ENCODE data around the gene CTIF. TPM values are rescaled to one million over a fixed set of nuclear protein-coding genes. Genes with fewer than 3 reads are reported as not detected.
A peak's percentile ranks its signal among the peaks of the same experiment; 100 is the strongest.

The CTIF gene
- polyA plus RNA-seq, 1 experiment, result 40.2 TPM

GRCh38 chr18:48569139-48569914 is 30.5 kb downstream of the CTIF start:
- DNase-seq (ENCODE audit: low read depth, low spot score), result no peak
- no peak overlapping the region for H3K4me3 ChIP-seq (ENCODE audit: low read depth, low read length)
- no peaks in the 10 kb centered on the region for H3K27me3 ChIP-seq (ENCODE audit: control insufficient read depth, insufficient read depth, low read length)
- no peak overlapping the region for H3K27ac ChIP-seq (ENCODE audit: low read depth, low read length)
- ChIA-PET POLR2A (no interaction called here), CTCF (no interaction called here)
- no peaks in the 10 kb centered on the region for H3K9me3 ChIP-seq (ENCODE audit: control insufficient read depth, insufficient read depth, low read length)
- no peak for TF ChIP-seq CTCF (IDR thresholded peaks at IDR 0.05; ENCODE audit: low read depth, low read length)

GRCh38 chr18:48569915-48570264 is 31.1 kb downstream of the CTIF start:
- no peak for TF ChIP-seq CTCF (IDR thresholded peaks at IDR 0.05; ENCODE audit: low read depth, low read length)
- POLR2A ChIA-PET, result no interaction called here
- Histone ChIP-seq H3K9me3 (ENCODE audit: control insufficient read depth, insufficient read depth, low read length) (no peaks in the 10 kb centered on the region), H3K4me3 (ENCODE audit: low read depth, low read length) (no peak overlapping the region), H3K27me3 (ENCODE audit: control insufficient read depth, insufficient read depth, low read length) (no peaks in the 10 kb centered on the region), H3K27ac (ENCODE audit: low read depth, low read length) (no peak overlapping the region)
- no peak for DNase-seq (ENCODE audit: low read depth, low spot score)
- CTCF ChIA-PET, result no interaction called here

- ChIA-PET CTCF (no interaction called here), POLR2A (no interaction called here)
- DNase-seq (ENCODE audit: low read depth, low spot score), result no peak
- Histone ChIP-seq H3K4me3 (ENCODE audit: low read depth, low read length) (no peak overlapping the region), H3K27ac (ENCODE audit: low read depth, low read length) (no peak overlapping the region), H3K27me3 (ENCODE audit: control insufficient read depth, insufficient read depth, low read length) (no peaks in the 10 kb centered on the region), H3K9me3 (ENCODE audit: control insufficient read depth, insufficient read depth, low read length) (no peaks in the 10 kb centered on the region)
- no peak for TF ChIP-seq CTCF (IDR thresholded peaks at IDR 0.05; ENCODE audit: low read depth, low read length)
Measured at GRCh38 chr18:48570313-48570712, 31.5 kb downstream of the CTIF start.

- Histone ChIP-seq H3K9me3 (ENCODE audit: control insufficient read depth, insufficient read depth, low read length) (no peaks in the 10 kb centered on the region; the same call in 1 of the 2 replicates), H3K4me3 (ENCODE audit: low read depth, low read length) (no peak overlapping the region), H3K27me3 (ENCODE audit: control insufficient read depth, insufficient read depth, low read length) (no peaks in the 10 kb centered on the region), H3K27ac (ENCODE audit: low read depth, low read length) (peak overlapping the region; percentile 11)
- POLR2A ChIA-PET, result no interaction called here
- no peak for TF ChIP-seq CTCF (IDR thresholded peaks at IDR 0.05; ENCODE audit: low read depth, low read length)
- CTCF ChIA-PET, result no interaction called here
- no peak for DNase-seq (ENCODE audit: low read depth, low spot score)
Measured at GRCh38 chr18:48571639-48572384, 33.0 kb downstream of the CTIF start.

- DNase-seq (ENCODE audit: low read depth, low spot score), result no peak
- H3K27me3 ChIP-seq (ENCODE audit: control insufficient read depth, insufficient read depth, low read length), result no peaks in the 10 kb centered on the region
- peak overlapping the region; percentile 11 for H3K27ac ChIP-seq (ENCODE audit: low read depth, low read length)
- CTCF ChIA-PET, result no interaction called here
- POLR2A ChIA-PET, result no interaction called here
- no peak overlapping the region for H3K4me3 ChIP-seq (ENCODE audit: low read depth, low read length)
- TF ChIP-seq CTCF (IDR thresholded peaks at IDR 0.05; ENCODE audit: low read depth, low read length), result no peak
- no peaks in the 10 kb centered on the region; the same call in 1 of the 2 replicates for H3K9me3 ChIP-seq (ENCODE audit: control insufficient read depth, insufficient read depth, low read length)
Measured at GRCh38 chr18:48572402-48573126, 33.7 kb downstream of the CTIF start.

All from AG04450 (cell line).